AG04450 (cell line): ENCODE results near the gene ATP8B3. TPM values are rescaled to one million over a fixed set of nuclear protein-coding genes. Genes with fewer than 3 reads are reported as not detected.

Source experiments
- CTCF ChIA-PET: fragments of 300-600, 350-600 bp; formaldehyde crosslinking; extraction: SDS; loops from one replicate; lab custom pipeline; 2022; ENCODE audit warnings: antibody characterized with exemption, inconsistent platforms; lab: Charles Lee
- POLR2A ChIA-PET: fragments of 350-600 bp; formaldehyde crosslinking; extraction: SDS; loops from one replicate; lab custom pipeline; 2021; ENCODE audit warnings: antibody characterized with exemption, inconsistent platforms; lab: Yijun Ruan, JAX
- DNase-seq: peaks from one replicate; pipeline ENCODE4 v3.0.0-alpha.2; 2011; ENCODE audit warnings: low read depth, low spot score
- H3K27ac ChIP-seq: one replicate; pipeline ENCODE4 v1.5.1; 2012; ENCODE audit warnings: low read depth, low read length, control low read depth
- H3K27me3 ChIP-seq: one replicate; pipeline ENCODE4 v1.6.0; 2012; ENCODE audit warnings: low read length; ENCODE audit not compliant: control insufficient read depth, insufficient read depth
- H3K4me3 ChIP-seq: 2 replicates; pipeline ENCODE4 v1.5.1; 2011; ENCODE audit warnings: mild to moderate bottlenecking, low read depth, low read length, control low read depth
- H3K9me3 ChIP-seq: 2 replicates; pipeline ENCODE4 v1.5.1; 2012; ENCODE audit warnings: low read length; ENCODE audit not compliant: control insufficient read depth, insufficient read depth
- polyA plus RNA-seq: library from polyadenylated mRNA; depleted of rRNA; stranded (reverse); fragments of >200 nt; gene quantifications from 2 replicates; pipeline ENCODE4 v1.2.3, GENCODE V29; 2011
- TF ChIP-seq, protein P1 (sequence below): IDR thresholded peaks from 2 replicates; pipeline ENCODE4 v1.5.1; 2011; ENCODE audit warnings: low read depth, low read length, control low read depth, inconsistent platforms

The ATP8B3 gene
- polyA plus RNA-seq, 1 experiment, result 2.7 TPM

DNA sequence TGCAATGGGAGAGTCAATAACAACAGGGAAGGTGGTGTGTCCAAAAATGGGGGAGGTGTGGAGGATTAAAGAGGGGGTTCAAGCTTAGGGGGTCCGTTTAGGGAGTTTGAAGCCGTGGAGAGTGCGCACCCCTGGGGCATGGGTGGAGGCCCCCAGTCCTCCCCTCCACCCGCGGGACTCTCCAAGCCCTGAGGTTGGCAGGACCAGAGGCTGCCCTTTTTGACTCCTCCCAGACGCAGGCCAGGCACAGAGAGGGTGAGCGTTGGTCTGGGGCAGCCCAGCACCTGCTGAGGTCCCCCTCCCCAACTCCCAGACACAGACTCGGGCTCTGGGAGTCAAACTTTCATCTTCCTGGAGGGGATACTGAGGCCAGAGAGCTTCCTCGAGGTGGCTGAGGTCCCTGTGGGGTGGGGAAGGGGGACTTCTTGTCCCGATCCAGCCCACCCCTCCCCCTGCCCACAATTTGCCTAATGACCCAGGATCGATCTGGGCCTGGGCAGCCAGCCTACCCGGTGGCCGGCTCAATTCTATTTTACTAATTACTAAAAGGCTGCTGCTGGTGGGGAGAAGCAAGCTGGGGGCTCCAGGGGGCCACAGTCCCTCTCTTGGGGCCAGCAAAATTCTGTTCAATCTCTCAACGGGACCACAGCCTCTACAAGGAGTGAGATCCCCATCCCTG is 61.6 kb downstream of the ATP8B3 start:
- ChIA-PET CTCF (no interaction called here), POLR2A (no interaction called here)
- peaks cover 65% of the 10 kb centered on the region for H3K27me3 ChIP-seq

DNA sequence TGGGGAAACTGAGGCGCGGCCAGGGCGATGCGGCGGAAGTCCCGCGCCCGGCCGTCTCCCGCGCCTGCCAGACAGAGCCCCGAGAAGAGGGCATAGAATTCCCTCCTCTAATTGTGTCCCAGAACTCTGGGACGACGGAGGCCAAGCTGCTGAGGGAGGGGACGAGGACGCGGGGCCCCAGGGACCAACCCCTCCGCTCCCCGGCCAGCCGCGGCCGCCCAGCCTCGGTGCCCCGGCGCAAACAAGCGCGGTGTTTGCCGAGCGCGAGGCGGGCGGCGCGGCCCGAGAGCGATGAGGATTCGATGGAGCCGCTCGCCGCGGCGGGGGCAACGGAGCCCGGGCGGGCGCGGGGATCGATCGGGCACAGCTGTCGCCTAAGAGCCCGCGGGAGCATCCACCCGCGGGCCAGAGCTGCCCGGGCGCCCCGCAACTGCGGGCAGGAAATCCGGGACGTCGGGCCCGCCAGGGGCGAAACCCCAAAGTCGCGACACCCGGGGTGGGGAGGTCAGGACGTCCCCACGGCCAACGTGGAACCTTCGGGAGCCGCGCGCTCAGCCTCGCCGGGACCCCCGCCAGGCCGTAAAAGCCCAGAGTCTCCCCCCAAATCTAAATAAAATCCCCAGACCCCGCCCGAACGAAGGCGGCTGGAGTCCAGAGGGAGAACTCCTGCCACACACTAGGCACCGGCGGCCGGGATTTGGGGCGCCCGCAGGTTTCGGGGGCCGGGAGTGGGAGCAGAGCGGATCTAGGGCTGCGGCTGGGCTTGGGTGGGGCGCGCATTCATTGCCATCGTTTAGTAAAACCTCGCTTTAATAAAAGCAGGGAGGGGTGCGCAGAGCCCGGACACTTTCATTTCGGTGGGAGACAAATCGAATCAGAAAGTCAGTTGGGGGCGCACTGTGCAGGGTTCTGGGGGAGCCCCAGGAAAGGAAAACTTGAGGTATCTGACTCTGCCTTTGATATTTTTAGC is 62.4 kb downstream of the ATP8B3 start:
- TF ChIP-seq, protein P1, sequence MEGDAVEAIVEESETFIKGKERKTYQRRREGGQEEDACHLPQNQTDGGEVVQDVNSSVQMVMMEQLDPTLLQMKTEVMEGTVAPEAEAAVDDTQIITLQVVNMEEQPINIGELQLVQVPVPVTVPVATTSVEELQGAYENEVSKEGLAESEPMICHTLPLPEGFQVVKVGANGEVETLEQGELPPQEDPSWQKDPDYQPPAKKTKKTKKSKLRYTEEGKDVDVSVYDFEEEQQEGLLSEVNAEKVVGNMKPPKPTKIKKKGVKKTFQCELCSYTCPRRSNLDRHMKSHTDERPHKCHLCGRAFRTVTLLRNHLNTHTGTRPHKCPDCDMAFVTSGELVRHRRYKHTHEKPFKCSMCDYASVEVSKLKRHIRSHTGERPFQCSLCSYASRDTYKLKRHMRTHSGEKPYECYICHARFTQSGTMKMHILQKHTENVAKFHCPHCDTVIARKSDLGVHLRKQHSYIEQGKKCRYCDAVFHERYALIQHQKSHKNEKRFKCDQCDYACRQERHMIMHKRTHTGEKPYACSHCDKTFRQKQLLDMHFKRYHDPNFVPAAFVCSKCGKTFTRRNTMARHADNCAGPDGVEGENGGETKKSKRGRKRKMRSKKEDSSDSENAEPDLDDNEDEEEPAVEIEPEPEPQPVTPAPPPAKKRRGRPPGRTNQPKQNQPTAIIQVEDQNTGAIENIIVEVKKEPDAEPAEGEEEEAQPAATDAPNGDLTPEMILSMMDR, result no peak
- CTCF ChIA-PET, result no interaction called here
- Histone ChIP-seq H3K27ac (no peak overlapping the region), H3K4me3 (no peak overlapping the region), H3K27me3 (peaks cover 61% of the 10 kb centered on the region), H3K9me3 (no peaks in the 10 kb centered on the region; the same call in 1 of the 2 replicates)
- POLR2A ChIA-PET, result no interaction called here
- no peak for DNase-seq

More for the DNA sequence above, 61.6 kb downstream of the ATP8B3 start:
- TF ChIP-seq, protein P1, result no peak
- Histone ChIP-seq H3K4me3 (no peak overlapping the region), H3K27ac (no peak overlapping the region), H3K9me3 (no peaks in the 10 kb centered on the region; the same call in 1 of the 2 replicates)
- no peak for DNase-seq

DNA sequence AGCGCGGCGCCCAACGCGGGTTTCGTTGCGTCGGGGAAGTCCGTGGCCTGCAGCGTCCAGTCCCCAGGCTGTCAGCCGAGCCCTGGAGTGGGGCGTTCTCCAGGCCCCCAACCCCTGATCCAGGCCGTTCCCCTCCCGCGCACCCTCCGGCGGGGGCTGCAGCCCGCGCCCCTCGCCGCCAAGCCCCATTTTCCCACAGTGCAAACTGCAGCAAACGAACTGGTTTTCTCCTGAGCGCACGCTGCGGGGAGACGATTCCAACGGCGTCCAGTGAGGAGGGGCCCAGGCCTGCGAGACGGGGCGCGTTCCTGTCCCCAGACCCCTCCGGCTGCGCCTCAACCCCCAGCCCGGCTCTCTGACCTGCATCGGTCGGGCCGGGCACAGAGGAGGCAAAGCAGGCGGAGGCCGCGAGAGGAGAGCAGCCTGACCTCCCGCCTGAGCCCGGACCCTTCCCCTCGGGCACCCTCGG is 63.2 kb downstream of the ATP8B3 start:
- H3K4me3 ChIP-seq, result no peak overlapping the region
- TF ChIP-seq, protein P1, result no peak
- no peak for DNase-seq
- H3K27ac ChIP-seq, result no peak overlapping the region
- H3K9me3 ChIP-seq, result no peaks in the 10 kb centered on the region; the same call in 1 of the 2 replicates
- POLR2A ChIA-PET, result interaction anchor here (0.5 kb wide), 1 partner anchor 77 kb away, joined by 3 read pairs; no protein-coding TSS in a partner anchor
- H3K27me3 ChIP-seq, result peaks cover 61% of the 10 kb centered on the region
- CTCF ChIA-PET, result no interaction called here

DNA sequence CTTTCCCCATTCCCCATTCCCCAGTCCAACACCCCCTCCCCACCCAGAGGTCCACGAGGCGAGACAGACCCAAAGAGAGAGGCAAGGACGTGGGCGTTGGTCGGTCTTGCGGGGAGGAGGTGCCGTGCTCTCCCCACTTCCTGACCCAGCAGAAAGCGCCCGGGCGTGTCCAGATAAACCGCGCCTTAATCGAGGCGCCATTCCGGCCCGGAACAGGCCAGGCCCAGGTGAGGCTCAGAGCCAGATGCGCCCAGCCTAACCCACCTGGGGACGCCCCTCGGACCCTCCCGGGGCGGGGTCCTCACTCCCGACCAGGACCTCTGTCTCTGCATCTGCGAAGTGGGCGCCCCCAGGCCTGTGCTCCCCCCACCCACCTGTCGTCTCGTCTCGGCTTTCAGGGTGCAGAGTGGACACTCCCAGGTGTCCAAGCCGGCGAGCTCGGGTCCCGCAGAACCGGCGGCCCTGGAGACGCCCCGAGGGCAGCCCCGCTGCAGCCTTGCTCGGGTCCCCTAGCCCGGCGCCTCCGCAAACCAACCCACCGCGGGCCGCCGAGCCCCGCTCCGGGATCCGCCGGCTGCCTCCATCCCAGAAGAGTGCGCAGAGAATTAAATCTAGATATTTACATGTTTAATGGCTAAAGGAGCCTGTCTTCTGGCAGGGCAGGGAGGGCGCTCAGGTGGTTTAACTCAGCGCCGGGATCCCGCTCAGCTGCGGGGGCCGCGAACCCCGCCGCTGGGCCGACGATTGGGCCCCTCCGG is 63.8 kb downstream of the ATP8B3 start:
- no peak for DNase-seq
- ChIA-PET CTCF (no interaction called here), POLR2A (interaction anchor here (0.5 to 0.6 kb wide), 2 partner anchors 78 to 1259 kb away, joined by 3 to 6 read pairs; no protein-coding TSS in a partner anchor)
- Histone ChIP-seq H3K4me3 (no peak overlapping the region), H3K9me3 (no peaks in the 10 kb centered on the region; the same call in 1 of the 2 replicates), H3K27ac (no peak overlapping the region), H3K27me3 (peaks cover 61% of the 10 kb centered on the region)
- TF ChIP-seq, protein P1, result no peak
